DMS 273 treated with DMSO at 0.1 percent for 48 hours (cell line): Measurements from ENCODE around the gene ESR2.

Source experiments
- DNase-seq: peaks from one replicate; lab custom pipeline; 2025; lab: John Stamatoyannopoulos, UW

ESR2 gene

GRCh38 chr14:64266239-64266638 is 27.9 kb downstream of the ESR2 start:
- no peak for DNase-seq

- DNase-seq = no peak
Observed at GRCh38 chr14:64265222-64265621, 28.9 kb downstream of the ESR2 start.

GRCh38 chr14:64260418-64260817 is 33.8 kb downstream of the ESR2 start:
- no peak for DNase-seq

- no peak for DNase-seq
Observed at GRCh38 chr14:64255756-64256155, 38.4 kb downstream of the ESR2 start.

- no peak for DNase-seq
Observed at GRCh38 chr14:64253672-64254071, 40.5 kb downstream of the ESR2 start.

GRCh38 chr14:64249363-64249762 is 44.8 kb downstream of the ESR2 start:
- no peak for DNase-seq

GRCh38 chr14:64248689-64249088 is 45.5 kb downstream of the ESR2 start:
- DNase-seq = no peak

GRCh38 chr14:64247195-64247594 is 47.0 kb downstream of the ESR2 start:
- DNase-seq = no peak

GRCh38 chr14:64246688-64247087 is 47.5 kb downstream of the ESR2 start:
- DNase-seq = no peak

- DNase-seq = no peak
Observed at GRCh38 chr14:64245491-64245890, 48.7 kb downstream of the ESR2 start.

- DNase-seq = no peak
Observed at GRCh38 chr14:64244279-64244678, 49.9 kb downstream of the ESR2 start.

- no peak for DNase-seq
Observed at GRCh38 chr14:64238631-64239030, 55.5 kb downstream of the ESR2 start.

- no peak for DNase-seq
Observed at GRCh38 chr14:64238049-64238448, 56.1 kb downstream of the ESR2 start.

GRCh38 chr14:64235652-64236640 is 58.2 kb downstream of the ESR2 start:
- DNase-seq = no peak

GRCh38 chr14:64234877-64235651 is 59.1 kb downstream of the ESR2 start:
- no peak for DNase-seq

- no peak for DNase-seq
Observed at GRCh38 chr14:64233531-64234190, 60.5 kb downstream of the ESR2 start.

GRCh38 chr14:64232944-64233343 is 61.2 kb downstream of the ESR2 start:
- no peak for DNase-seq

GRCh38 chr14:64232095-64232838 is 61.9 kb downstream of the ESR2 start:
- no peak for DNase-seq

- no peak for DNase-seq
Observed at GRCh38 chr14:64229489-64229888, 64.7 kb downstream of the ESR2 start.

GRCh38 chr14:64227856-64228255 is 66.3 kb downstream of the ESR2 start:
- DNase-seq = no peak

- DNase-seq = no peak
Observed at GRCh38 chr14:64225151-64225757, 68.9 kb downstream of the ESR2 start.
